NCI-H524 (cell line): ENCODE results near the gene EPB41.
"Not testable (repeated sequence)": the region's sequence is repeated elsewhere in the genome, so short reads cannot be mapped to it uniquely, and the experiment has no call there.

Experiments used
- DNase-seq, 2 experiments: peaks; one replicate each; lab custom pipeline; 2025; lab: John Stamatoyannopoulos, UW

The EPB41 gene

GRCh38 chr1:28981210-28981609 lies 66.8 kb downstream of the EPB41 start:
- DNase-seq, result no peak

- DNase-seq, result no peak
Measured at GRCh38 chr1:28982198-28982597, 67.8 kb downstream of the EPB41 start.

- DNase-seq, result no peak
Measured at GRCh38 chr1:28983091-28983490, 68.7 kb downstream of the EPB41 start.

- no peak for DNase-seq
Measured at GRCh38 chr1:28983509-28984310, 69.3 kb downstream of the EPB41 start.

- no peak for DNase-seq
Measured at GRCh38 chr1:28984311-28984684, 69.9 kb downstream of the EPB41 start.

- DNase-seq, result no peak
Measured at GRCh38 chr1:28985427-28985826, 71.1 kb downstream of the EPB41 start.

GRCh38 chr1:28986306-28986910 lies 72.0 kb downstream of the EPB41 start:
- DNase-seq, result no peak

GRCh38 chr1:29002792-29003191 lies 88.4 kb downstream of the EPB41 start:
- DNase-seq, result no peak

GRCh38 chr1:29004288-29004687 lies 89.9 kb downstream of the EPB41 start:
- no peak for DNase-seq

GRCh38 chr1:29004798-29005197 lies 90.4 kb downstream of the EPB41 start:
- DNase-seq, result no peak

- DNase-seq, result no peak
Measured at GRCh38 chr1:29011775-29012174, 97.4 kb downstream of the EPB41 start.

- no peak for DNase-seq
Measured at GRCh38 chr1:29017235-29017634, 102.9 kb downstream of the EPB41 start.

- DNase-seq, result no peak
Measured at GRCh38 chr1:29017975-29018712, 103.8 kb downstream of the EPB41 start.

GRCh38 chr1:29022620-29023019 lies 108.3 kb downstream of the EPB41 start:
- no peak for DNase-seq

GRCh38 chr1:29029667-29030066 lies 115.3 kb downstream of the EPB41 start:
- DNase-seq, result peak; percentile 75 to 94

- DNase-seq, result no peak
Measured at GRCh38 chr1:29032841-29033240, 118.5 kb downstream of the EPB41 start.

GRCh38 chr1:29033829-29034466 lies 119.6 kb downstream of the EPB41 start:
- peak; percentile 21 to 66 for DNase-seq

GRCh38 chr1:29043274-29043965 lies 129.1 kb downstream of the EPB41 start:
- DNase-seq, result no peak

GRCh38 chr1:29044010-29044409 lies 129.6 kb downstream of the EPB41 start:
- DNase-seq, result no peak

GRCh38 chr1:29045663-29046062 lies 131.3 kb downstream of the EPB41 start:
- not testable (repeated sequence) for DNase-seq

GRCh38 chr1:29047142-29047541 lies 132.8 kb downstream of the EPB41 start:
- no peak for DNase-seq

- peak; percentile 52 to 91 for DNase-seq
Measured at GRCh38 chr1:29050166-29050565, 135.8 kb downstream of the EPB41 start.
